GM18951 (cell line): ENCODE data around the gene DLEC1.

Experiments used
- POLR2A ChIP-seq: IDR thresholded peaks from 4 replicates; pipeline ENCODE4 v1.6.1; 2011; ENCODE audit warnings: mild to moderate bottlenecking; ENCODE audit not compliant: insufficient read length, insufficient read depth; ENCODE audit errors: extremely low read depth
- in situ Hi-C: fragments of 300-500 bp; cut with MboI; formaldehyde crosslinking; loops from one replicate; pipeline ENCODE4 v1.12.0; 2022; ENCODE audit warnings: low sequenced_read_pairs, mixed read lengths, inconsistent platforms; ENCODE audit not compliant: unreplicated experiment

The DLEC1 gene

GRCh38 chr3:38099518-38099917 is 60.5 kb downstream of the DLEC1 start:
- in situ Hi-C loops, result no loop called here
- no peak for TF ChIP-seq POLR2A

- TF ChIP-seq POLR2A, result no peak
Measured at GRCh38 chr3:38100498-38100897, 61.5 kb downstream of the DLEC1 start.

GRCh38 chr3:38101811-38102443 is 62.9 kb downstream of the DLEC1 start:
- in situ Hi-C loops, result no loop called here
- no peak for TF ChIP-seq POLR2A

More at GRCh38 chr3:38100498-38100897, 61.5 kb downstream of the DLEC1 start:
- in situ Hi-C loops, result no loop called here

GRCh38 chr3:38102444-38102814 is 63.4 kb downstream of the DLEC1 start:
- in situ Hi-C loops, result no loop called here
- no peak for TF ChIP-seq POLR2A

GRCh38 chr3:38105525-38105924 is 66.5 kb downstream of the DLEC1 start:
- in situ Hi-C loops, result no loop called here
- TF ChIP-seq POLR2A, result no peak

GRCh38 chr3:38107911-38108648 is 69.1 kb downstream of the DLEC1 start:
- in situ Hi-C loops, result no loop called here
- TF ChIP-seq POLR2A, result no peak

- in situ Hi-C loops, result no loop called here
- no peak for TF ChIP-seq POLR2A
Measured at GRCh38 chr3:38108649-38109579, 69.9 kb downstream of the DLEC1 start.

GRCh38 chr3:38109580-38110313 is 70.7 kb downstream of the DLEC1 start:
- in situ Hi-C loops, result no loop called here

GRCh38 chr3:38110314-38111050 is 71.5 kb downstream of the DLEC1 start:
- no peak for TF ChIP-seq POLR2A
- in situ Hi-C loops, result no loop called here

More at GRCh38 chr3:38109580-38110313, 70.7 kb downstream of the DLEC1 start:
- no peak for TF ChIP-seq POLR2A

GRCh38 chr3:38111201-38111600 is 72.2 kb downstream of the DLEC1 start:
- in situ Hi-C loops, result no loop called here
- TF ChIP-seq POLR2A, result no peak

GRCh38 chr3:38111696-38112377 is 72.8 kb downstream of the DLEC1 start:
- in situ Hi-C loops, result no loop called here
- no peak for TF ChIP-seq POLR2A

- in situ Hi-C loops, result no loop called here
- no peak for TF ChIP-seq POLR2A
Measured at GRCh38 chr3:38112378-38112761, 73.4 kb downstream of the DLEC1 start.
